HG03108 (cell line): Measurements from ENCODE around the gene KCNAB1.
"Not testable (repeated sequence)": the region's sequence is repeated elsewhere in the genome, so short reads cannot be mapped to it uniquely, and the experiment has no call there.

Experiments used
- ATAC-seq: cut with Tn5 transposase; IDR thresholded peaks from one replicate; pipeline ENCODE4 v1.9.1; 2021; ENCODE audit warnings: moderate library complexity; ENCODE audit not compliant: unreplicated experiment

The KCNAB1 gene

GRCh38 chr3:156175570-156175969 lies 55.2 kb downstream of the KCNAB1 start:
- no peak for ATAC-seq

GRCh38 chr3:156176048-156176447 lies 55.7 kb downstream of the KCNAB1 start:
- no peak for ATAC-seq

GRCh38 chr3:156176629-156177210 lies 56.3 kb downstream of the KCNAB1 start:
- no peak for ATAC-seq

GRCh38 chr3:156180077-156180476 lies 59.7 kb downstream of the KCNAB1 start:
- ATAC-seq: no peak

- no peak for ATAC-seq
Observed at GRCh38 chr3:156181509-156181908, 61.1 kb downstream of the KCNAB1 start.

DNA sequence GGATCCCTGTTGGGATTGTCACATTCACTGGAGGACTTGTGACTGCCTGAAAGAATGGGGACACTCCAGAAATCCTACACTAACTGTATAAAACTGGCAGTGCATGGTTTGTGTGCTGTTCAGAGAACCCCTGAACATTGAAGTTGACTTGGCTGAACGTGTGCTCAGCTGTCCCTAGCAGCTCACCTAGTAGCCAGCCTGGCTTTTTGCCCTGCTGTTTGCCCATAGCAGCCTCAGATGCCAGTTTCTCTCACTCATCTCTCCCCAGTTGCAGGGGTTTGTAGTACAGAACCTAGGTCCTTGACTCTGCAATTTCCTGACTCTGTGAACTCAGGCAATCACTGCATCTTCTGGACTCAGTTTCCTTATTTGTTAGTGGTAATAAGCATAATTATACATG lies 63.0 kb downstream of the KCNAB1 start:
- ATAC-seq: no peak

GRCh38 chr3:156184156-156184555 lies 63.8 kb downstream of the KCNAB1 start:
- no peak for ATAC-seq

DNA sequence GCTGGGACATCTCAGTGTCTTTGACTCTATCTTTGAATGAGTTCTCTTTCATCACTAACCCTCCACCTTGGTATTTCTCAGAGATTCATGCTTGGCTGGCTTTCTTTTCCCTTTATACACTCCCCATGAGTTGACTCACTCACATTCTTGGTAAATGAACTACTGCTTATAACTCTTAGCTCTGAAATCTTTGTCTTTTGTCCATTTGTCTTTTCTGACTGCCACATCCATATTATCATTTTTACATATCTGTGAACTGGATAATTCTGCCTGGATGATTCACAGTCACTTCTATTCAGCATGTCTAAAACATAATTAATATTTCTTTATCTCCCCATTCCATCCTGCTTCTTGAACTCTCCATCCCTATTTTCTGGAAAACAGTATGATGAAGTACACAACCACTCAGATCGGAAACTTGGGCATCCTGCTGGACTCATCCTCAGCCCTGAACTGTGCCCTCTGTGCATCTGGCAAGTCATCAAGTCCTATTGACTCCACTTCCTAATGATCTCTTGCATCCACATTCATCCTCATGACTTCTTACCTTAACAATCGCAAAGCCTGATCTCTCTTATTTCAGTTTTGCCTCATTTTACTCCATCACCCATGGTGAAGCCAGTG lies 66.9 kb downstream of the KCNAB1 start:
- no peak for ATAC-seq

DNA sequence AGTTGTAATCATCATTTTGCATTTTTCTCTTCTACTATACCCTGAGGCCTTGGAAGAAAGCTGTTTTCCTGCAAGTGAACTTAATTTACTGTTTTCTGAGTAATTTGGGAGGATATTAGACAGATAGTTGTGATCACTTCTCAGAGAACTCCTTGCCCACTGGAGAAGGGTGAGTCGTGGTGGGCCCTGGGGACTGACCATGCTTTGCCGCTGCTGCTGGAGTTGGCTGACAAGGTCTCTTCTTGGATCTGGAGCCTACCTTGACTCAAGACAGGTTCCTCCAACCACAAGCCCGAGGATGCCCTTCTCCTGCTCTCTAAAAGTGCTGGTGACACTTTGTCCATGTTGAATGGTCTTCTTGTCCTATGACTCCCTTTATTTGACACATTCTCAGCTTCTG lies 68.4 kb downstream of the KCNAB1 start:
- no peak for ATAC-seq

GRCh38 chr3:156189927-156190326 lies 69.5 kb downstream of the KCNAB1 start:
- ATAC-seq: no peak

GRCh38 chr3:156194945-156195344 lies 74.6 kb downstream of the KCNAB1 start:
- ATAC-seq: not testable (repeated sequence)

GRCh38 chr3:156197152-156197551 lies 76.8 kb downstream of the KCNAB1 start:
- not testable (repeated sequence) for ATAC-seq

DNA sequence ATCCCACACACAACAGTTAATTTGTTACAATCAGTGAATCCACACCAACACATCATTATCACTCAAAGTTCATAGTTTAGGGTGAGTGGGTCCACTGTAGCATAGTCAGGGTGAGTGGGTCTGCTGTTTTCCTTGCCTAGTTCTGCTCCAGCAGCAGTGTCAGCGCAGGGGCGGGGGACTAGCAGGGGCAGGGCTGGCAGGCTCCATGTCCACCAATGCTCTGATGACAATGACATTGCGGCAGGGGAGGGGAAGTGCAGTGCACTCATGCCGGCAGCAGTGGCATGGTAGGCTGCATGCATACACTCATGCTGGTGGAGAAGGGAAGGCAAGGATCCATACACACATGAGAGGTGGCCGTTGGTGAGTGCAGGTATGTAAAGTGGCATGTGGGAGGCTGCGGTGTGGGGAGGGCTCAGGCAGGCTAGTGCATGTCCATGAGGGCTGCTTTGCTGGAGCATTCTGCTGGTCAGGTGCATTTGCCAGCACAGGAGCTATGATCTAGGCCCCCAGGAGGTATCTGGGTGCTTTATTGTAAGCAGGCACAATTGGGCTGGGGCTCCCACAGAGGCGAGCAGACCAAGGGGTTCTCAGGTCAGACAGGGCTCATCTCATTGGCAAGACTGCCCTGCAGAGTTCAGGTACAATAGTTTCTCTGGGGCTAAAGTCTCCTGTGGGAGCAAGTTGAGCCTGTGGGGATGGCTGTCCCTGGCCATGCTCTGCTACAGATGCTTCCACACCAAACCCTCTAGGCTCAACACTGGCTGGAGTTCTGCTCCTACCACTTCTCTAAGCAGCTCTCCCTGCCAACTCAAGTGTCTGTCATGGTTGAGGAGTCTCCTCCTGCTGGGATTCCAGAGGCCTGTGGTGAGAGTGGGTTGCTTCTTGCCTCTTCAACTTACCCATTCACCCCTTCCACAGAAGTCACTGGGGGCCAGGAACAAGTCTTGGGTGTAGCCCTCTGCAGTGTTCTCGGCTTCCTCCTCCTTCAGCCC lies 81.3 kb downstream of the KCNAB1 start:
- no peak for ATAC-seq

GRCh38 chr3:156206157-156206556 lies 85.8 kb downstream of the KCNAB1 start:
- no peak for ATAC-seq

DNA sequence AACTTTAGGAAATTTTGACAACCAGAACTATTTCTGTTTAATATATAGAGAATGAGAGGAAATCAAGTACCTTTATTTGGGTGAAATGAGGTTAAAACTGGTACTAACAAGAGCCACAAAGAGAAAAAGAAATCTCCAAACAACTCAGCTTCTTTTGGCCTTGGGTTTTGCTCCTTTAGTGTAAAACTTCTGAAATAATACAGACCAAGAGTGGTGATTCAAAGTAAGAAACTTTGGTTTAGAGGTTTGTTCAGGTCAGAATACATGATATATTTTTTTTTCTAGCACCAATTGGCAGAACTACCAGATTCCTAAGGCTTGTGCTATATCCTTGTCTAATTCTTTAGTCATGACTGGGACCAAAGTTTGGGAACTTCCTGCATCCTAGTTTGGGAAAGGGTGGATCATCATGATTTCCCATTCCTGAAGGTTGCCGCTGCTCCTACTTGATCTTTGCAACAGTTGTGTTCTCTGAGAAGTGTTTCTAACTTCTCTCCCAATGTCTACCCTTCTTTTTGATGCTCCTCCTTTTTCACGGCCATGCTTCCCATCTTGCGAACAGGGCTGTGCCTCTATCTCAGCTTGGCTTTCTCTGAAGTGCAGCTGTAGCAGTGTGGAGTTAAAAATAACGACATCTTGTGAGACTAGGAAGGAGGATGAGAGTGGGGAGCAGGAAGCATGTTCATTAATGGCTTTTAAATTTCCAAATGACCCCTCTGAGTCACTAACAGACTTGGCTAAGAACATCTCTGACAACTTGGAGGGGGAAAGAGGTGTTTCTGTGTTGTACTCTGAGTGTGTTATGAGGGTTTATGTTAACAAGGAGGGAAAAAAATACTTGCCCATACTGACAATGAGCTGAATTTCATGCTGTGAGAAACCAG lies 87.7 kb downstream of the KCNAB1 start:
- ATAC-seq: no peak

- ATAC-seq: no peak
Observed at GRCh38 chr3:156209631-156210335, 89.4 kb downstream of the KCNAB1 start.

DNA sequence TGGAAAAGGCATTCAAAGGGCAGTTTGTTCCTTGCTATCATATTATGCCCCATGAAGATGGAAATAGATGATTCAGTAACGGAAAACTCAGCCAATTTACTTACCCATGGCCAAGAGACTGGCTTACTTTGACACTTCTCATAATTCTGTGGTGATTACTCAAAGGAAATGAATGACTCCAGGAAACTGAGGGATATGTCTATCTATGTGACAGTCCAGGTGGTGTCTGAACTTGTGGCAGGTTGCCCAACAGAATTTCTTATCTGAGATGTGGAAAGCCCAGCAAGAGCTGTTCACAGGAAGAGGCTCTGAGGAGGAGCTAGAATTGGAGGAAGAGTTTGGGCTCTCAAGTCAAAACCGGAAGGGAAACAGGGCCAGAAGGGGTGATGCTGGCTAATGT lies 91.2 kb downstream of the KCNAB1 start:
- ATAC-seq: no peak

DNA sequence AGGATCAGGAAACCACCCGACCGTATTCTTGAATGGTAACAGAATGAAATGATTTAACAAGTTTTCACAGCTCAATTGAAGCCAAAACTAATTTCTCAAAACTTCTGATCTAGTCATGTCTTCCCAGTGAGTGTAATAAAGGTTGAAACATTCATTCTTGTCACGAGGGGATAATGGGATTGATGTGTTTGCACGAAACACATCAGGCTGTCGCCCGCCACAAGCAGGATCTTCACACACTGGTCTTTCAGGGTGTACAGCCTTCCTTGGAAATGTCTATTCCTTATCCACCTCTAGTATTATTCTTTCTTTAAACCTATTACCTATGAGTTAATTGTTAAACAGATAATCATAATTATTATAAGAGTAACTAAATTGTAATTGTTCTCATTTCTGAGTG lies 94.3 kb downstream of the KCNAB1 start:
- no peak for ATAC-seq

GRCh38 chr3:156215751-156216150 lies 95.4 kb downstream of the KCNAB1 start:
- ATAC-seq: no peak

GRCh38 chr3:156216216-156216615 lies 95.8 kb downstream of the KCNAB1 start:
- ATAC-seq: no peak
